ENCODE measurements around the gene CDH12.
"Not testable (repeated sequence)": the region's sequence is repeated elsewhere in the genome, so short reads cannot be mapped to it uniquely, and the experiment has no call there.

- TF ChIP-seq CTCF (IDR thresholded peaks at IDR 0.05 in 4 of 5, conservative IDR thresholded peaks at IDR 0.05 in 1 of 5); POLR2A (IDR thresholded peaks at IDR 0.05): not testable (repeated sequence)
These were observed 538.1 kb downstream of the CDH12 start for GRCh38 chr5:22315052-22315451.

All from gastrocnemius medialis (tissue), 4 donors.